ENCODE measurements around the gene HOMER2.
"Not testable (repeated sequence)": the region's sequence is repeated elsewhere in the genome, so short reads cannot be mapped to it uniquely, and the experiment has no call there.

The HOMER2 gene

DNA sequence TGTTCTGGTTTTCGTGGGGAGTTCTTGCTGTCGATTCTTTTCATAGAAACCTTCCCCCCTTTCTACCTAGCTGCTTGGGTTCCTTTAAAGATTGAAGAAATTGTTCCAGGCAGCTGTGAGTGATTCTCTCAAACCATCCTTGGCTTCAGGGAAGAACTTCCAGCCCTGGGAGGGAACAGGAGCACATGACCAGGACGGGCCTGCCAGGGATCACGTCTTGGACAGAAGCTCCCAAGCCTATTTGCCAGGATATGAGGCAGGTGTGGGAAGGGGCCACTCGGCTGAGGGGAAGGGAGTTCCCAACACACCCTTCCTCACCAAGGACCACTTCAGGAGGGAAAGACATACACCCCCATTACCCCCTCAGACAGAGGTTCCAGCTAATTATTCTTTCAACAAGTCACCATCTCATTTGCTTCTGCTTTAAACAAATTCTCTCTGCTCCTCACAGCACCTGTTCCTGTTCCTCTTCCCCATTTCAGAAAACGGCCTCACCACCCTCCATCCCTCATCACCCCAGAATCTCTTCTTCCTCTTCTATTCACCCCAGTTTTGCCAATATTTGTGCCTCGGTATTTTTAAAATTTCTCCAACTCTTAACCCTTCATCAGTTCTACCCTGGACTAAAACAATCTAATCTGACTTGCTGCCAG lies 80.6 kb downstream of the HOMER2 start:
- Histone ChIP-seq H3K36me3 (peaks cover 0 to 20% (median 0%) of the 10 kb centered on the region in 3 donors), H3K9me3 (no peaks in the 10 kb centered on the region), H3K27ac (no peak overlapping the region), H3K4me1 (no peaks in the 10 kb centered on the region), H3K27me3 (no peaks in the 10 kb centered on the region), H3K4me3 (no peak overlapping the region)
- DNase-seq, result no peak
- intact Hi-C loops (cut with DNase I; ENCODE audit: low total_unique reads), result no loop called here
- TF ChIP-seq, protein P1, sequence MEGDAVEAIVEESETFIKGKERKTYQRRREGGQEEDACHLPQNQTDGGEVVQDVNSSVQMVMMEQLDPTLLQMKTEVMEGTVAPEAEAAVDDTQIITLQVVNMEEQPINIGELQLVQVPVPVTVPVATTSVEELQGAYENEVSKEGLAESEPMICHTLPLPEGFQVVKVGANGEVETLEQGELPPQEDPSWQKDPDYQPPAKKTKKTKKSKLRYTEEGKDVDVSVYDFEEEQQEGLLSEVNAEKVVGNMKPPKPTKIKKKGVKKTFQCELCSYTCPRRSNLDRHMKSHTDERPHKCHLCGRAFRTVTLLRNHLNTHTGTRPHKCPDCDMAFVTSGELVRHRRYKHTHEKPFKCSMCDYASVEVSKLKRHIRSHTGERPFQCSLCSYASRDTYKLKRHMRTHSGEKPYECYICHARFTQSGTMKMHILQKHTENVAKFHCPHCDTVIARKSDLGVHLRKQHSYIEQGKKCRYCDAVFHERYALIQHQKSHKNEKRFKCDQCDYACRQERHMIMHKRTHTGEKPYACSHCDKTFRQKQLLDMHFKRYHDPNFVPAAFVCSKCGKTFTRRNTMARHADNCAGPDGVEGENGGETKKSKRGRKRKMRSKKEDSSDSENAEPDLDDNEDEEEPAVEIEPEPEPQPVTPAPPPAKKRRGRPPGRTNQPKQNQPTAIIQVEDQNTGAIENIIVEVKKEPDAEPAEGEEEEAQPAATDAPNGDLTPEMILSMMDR (IDR thresholded peaks at IDR 0.05), result no peak

DNA sequence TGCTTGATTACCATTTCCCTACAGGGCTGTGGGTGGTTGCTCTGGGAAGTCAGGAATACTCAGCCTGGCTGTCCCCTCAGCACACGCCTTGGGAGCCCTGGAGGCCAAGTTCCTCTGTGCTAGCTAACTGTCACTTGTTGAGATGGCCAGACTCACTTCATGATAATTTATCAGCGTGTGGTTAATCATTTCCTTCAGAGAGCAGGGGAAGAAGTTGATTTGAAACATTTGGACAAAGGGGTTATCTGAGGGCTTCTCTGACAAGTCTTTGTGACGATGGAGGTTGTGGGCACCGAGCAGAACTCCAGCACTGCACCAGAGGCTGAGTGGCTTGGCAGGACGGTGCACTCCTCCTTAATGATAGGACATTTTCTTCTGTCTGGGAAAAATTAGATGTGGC lies 81.2 kb downstream of the HOMER2 start:
- Histone ChIP-seq H3K9me3 (no peaks in the 10 kb centered on the region), H3K27me3 (no peaks in the 10 kb centered on the region), H3K4me1 (no peaks in the 10 kb centered on the region), H3K4me3 (no peak overlapping the region), H3K27ac (no peak overlapping the region), H3K36me3 (peaks cover 0 to 20% (median 0%) of the 10 kb centered on the region in 3 donors)
- intact Hi-C loops (cut with DNase I; ENCODE audit: low total_unique reads), result no loop called here
- DNase-seq, result no peak
- TF ChIP-seq, protein P1 (IDR thresholded peaks at IDR 0.05), result no peak

GRCh38 chr15:82870727-82871320 lies 81.7 kb downstream of the HOMER2 start:
- no peaks in the 10 kb centered on the region for H3K9me3 ChIP-seq
- no peak overlapping the region for H3K27ac ChIP-seq
- intact Hi-C loops (cut with DNase I; ENCODE audit: low total_unique reads), result no loop called here
- no peaks in the 10 kb centered on the region for H3K27me3 ChIP-seq
- TF ChIP-seq, protein P1 (IDR thresholded peaks at IDR 0.05), result no peak
- DNase-seq, result no peak
- peaks cover 0 to 20% (median 0%) of the 10 kb centered on the region in 3 donors for H3K36me3 ChIP-seq
- H3K4me1 ChIP-seq, result no peaks in the 10 kb centered on the region
- H3K4me3 ChIP-seq, result no peak overlapping the region

GRCh38 chr15:82865981-82866380 lies 86.5 kb downstream of the HOMER2 start:
- H3K9me3 ChIP-seq; H3K4me1 ChIP-seq; intact Hi-C loops (cut with DNase I; ENCODE audit: low total_unique reads); H3K36me3 ChIP-seq; DNase-seq; H3K27me3 ChIP-seq; H3K4me3 ChIP-seq; H3K27ac ChIP-seq: not testable (repeated sequence)

GRCh38 chr15:82865581-82865980 lies 86.9 kb downstream of the HOMER2 start:
- H3K4me3 ChIP-seq; DNase-seq; H3K36me3 ChIP-seq; H3K27ac ChIP-seq; H3K4me1 ChIP-seq; intact Hi-C loops (cut with DNase I; ENCODE audit: low total_unique reads); H3K27me3 ChIP-seq; H3K9me3 ChIP-seq: not testable (repeated sequence)

DNA sequence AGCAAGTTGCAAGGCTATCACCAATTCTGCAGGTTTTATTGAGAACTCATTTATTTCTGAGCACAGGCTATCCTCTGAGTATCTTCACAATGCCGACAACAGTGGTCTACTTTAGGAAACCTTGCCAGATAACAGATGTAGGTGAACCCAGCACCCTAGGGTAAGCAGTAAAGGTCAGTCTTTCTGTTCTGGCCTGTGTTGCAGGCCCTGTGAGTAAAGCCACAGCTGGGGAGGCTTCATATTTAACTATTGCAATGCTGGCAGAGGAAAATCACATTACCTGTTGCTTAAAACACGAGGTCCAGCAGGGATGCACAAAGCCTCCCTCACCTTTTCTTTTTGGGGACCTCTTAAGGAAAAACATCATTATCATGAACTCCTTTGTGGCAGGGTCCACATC lies 87.6 kb downstream of the HOMER2 start:
- DNase-seq, result no peak
- intact Hi-C loops (cut with DNase I; ENCODE audit: low total_unique reads), result no loop called here
- no peaks in the 10 kb centered on the region for H3K27me3 ChIP-seq
- no peaks in the 10 kb centered on the region for H3K4me1 ChIP-seq
- H3K36me3 ChIP-seq, result no peaks in the 10 kb centered on the region
- H3K4me3 ChIP-seq, result no peak overlapping the region
- no peaks in the 10 kb centered on the region for H3K9me3 ChIP-seq
- TF ChIP-seq, protein P1 (IDR thresholded peaks at IDR 0.05), result no peak
- no peak overlapping the region for H3K27ac ChIP-seq
